ENCODE measurements around the gene ATP11A. TPM values are rescaled to one million over a fixed set of nuclear protein-coding genes. Genes with fewer than 3 reads are reported as not detected.

ATP11A gene
- total RNA-seq, 1 donor from 2014 or later, result 281 TPM

- ATAC-seq, result peak; percentile 62 to 70
- no peak overlapping the region for H3K27ac ChIP-seq
- TF ChIP-seq, protein P1, sequence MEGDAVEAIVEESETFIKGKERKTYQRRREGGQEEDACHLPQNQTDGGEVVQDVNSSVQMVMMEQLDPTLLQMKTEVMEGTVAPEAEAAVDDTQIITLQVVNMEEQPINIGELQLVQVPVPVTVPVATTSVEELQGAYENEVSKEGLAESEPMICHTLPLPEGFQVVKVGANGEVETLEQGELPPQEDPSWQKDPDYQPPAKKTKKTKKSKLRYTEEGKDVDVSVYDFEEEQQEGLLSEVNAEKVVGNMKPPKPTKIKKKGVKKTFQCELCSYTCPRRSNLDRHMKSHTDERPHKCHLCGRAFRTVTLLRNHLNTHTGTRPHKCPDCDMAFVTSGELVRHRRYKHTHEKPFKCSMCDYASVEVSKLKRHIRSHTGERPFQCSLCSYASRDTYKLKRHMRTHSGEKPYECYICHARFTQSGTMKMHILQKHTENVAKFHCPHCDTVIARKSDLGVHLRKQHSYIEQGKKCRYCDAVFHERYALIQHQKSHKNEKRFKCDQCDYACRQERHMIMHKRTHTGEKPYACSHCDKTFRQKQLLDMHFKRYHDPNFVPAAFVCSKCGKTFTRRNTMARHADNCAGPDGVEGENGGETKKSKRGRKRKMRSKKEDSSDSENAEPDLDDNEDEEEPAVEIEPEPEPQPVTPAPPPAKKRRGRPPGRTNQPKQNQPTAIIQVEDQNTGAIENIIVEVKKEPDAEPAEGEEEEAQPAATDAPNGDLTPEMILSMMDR (IDR thresholded peaks at IDR 0.05), result no peak
- H3K4me3 ChIP-seq, result no peak overlapping the region
- DNase-seq, result no peak
- intact Hi-C loops (cut with DNase I), result no loop called here
- H3K9me3 ChIP-seq, result no peaks in the 10 kb centered on the region
- no peaks in the 10 kb centered on the region for H3K4me1 ChIP-seq
- H3K36me3 ChIP-seq, result peaks cover 74% of the 10 kb centered on the region
- H3K27me3 ChIP-seq (ENCODE audit: low read depth), result no peaks in the 10 kb centered on the region
Observed at GRCh38 chr13:112849500-112849899, 159.7 kb downstream of the ATP11A start.

DNA sequence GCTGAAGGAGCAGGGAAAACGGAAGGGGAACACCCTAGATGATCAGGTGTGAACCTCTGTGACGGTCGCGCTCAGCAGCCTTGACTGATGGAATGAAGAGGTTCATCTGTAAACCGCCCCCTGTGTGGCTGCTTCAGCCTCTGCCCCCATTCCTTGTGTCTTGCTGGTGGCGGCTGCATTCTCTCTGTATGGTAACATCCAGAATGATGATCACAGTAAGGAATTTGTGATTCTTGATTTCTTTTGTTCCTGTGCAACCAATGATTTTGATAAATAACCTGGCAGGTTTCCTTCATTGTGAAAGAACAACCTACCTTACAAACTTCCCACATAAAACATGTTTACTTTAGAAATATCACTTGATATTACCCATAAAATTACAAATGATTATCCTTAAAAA lies 160.4 kb downstream of the ATP11A start:
- ATAC-seq (no peak), DNase-seq (no peak)
- peaks cover 76% of the 10 kb centered on the region for H3K36me3 ChIP-seq
- H3K4me3 ChIP-seq, result no peak overlapping the region
- TF ChIP-seq, protein P1 (IDR thresholded peaks at IDR 0.05), result no peak
- intact Hi-C loops (cut with DNase I), result no loop called here
- no peaks in the 10 kb centered on the region for H3K27me3 ChIP-seq (ENCODE audit: low read depth)
- H3K4me1 ChIP-seq, result no peaks in the 10 kb centered on the region
- no peaks in the 10 kb centered on the region for H3K9me3 ChIP-seq
- H3K27ac ChIP-seq, result no peak overlapping the region

- no peak for DNase-seq
- TF ChIP-seq, protein P1 (IDR thresholded peaks at IDR 0.05), result no peak
- no peak overlapping the region for H3K27ac ChIP-seq
- H3K9me3 ChIP-seq, result no peaks in the 10 kb centered on the region
- H3K4me3 ChIP-seq, result no peak overlapping the region
- H3K4me1 ChIP-seq, result no peaks in the 10 kb centered on the region
- intact Hi-C loops (cut with DNase I), result no loop called here
- H3K36me3 ChIP-seq, result peaks cover 86% of the 10 kb centered on the region
- peak in 1 of 2 donors; percentile 4 for ATAC-seq
- no peaks in the 10 kb centered on the region for H3K27me3 ChIP-seq (ENCODE audit: low read depth)
Observed at GRCh38 chr13:112851107-112852038, 161.5 kb downstream of the ATP11A start.

GRCh38 chr13:112852392-112852791 lies 162.6 kb downstream of the ATP11A start:
- no peak overlapping the region for H3K27ac ChIP-seq
- H3K4me1 ChIP-seq, result no peaks in the 10 kb centered on the region
- no peak for DNase-seq
- H3K9me3 ChIP-seq, result no peaks in the 10 kb centered on the region
- H3K27me3 ChIP-seq (ENCODE audit: low read depth), result no peaks in the 10 kb centered on the region
- TF ChIP-seq, protein P1 (IDR thresholded peaks at IDR 0.05), result no peak
- H3K4me3 ChIP-seq, result no peak overlapping the region
- peaks cover 88% of the 10 kb centered on the region for H3K36me3 ChIP-seq
- ATAC-seq, result no peak
- intact Hi-C loops (cut with DNase I), result no loop called here

- intact Hi-C loops (cut with DNase I), result no loop called here
- H3K36me3 ChIP-seq, result peaks cover 88% of the 10 kb centered on the region
- no peaks in the 10 kb centered on the region for H3K4me1 ChIP-seq
- H3K9me3 ChIP-seq, result no peaks in the 10 kb centered on the region
- ATAC-seq (no peak), DNase-seq (no peak)
- TF ChIP-seq, protein P1 (IDR thresholded peaks at IDR 0.05), result no peak
- H3K27ac ChIP-seq, result no peak overlapping the region
- no peak overlapping the region for H3K4me3 ChIP-seq
- H3K27me3 ChIP-seq (ENCODE audit: low read depth), result no peaks in the 10 kb centered on the region
Observed at GRCh38 chr13:112852808-112853207, 163.0 kb downstream of the ATP11A start.

Measured in lower lobe of right lung (tissue), 2 donors.